GM19397 (cell line): Measurements from ENCODE around the gene FNIP2.
"Not testable (repeated sequence)": the region's sequence is repeated elsewhere in the genome, so short reads cannot be mapped to it uniquely, and the experiment has no call there.

ENCODE experiments used
- ATAC-seq: cut with Tn5 transposase; IDR thresholded peaks from one replicate; pipeline ENCODE4 v1.9.1; 2021; ENCODE audit warnings: mild to moderate bottlenecking, moderate library complexity; ENCODE audit not compliant: unreplicated experiment

FNIP2 gene

GRCh38 chr4:158812543-158812942 is 43.7 kb downstream of the FNIP2 start:
- no peak for ATAC-seq

GRCh38 chr4:158813113-158813512 is 44.3 kb downstream of the FNIP2 start:
- ATAC-seq = no peak

- ATAC-seq = no peak
Observed at GRCh38 chr4:158814207-158814606, 45.4 kb downstream of the FNIP2 start.

- ATAC-seq = no peak
Observed at GRCh38 chr4:158814636-158815330, 46.0 kb downstream of the FNIP2 start.

GRCh38 chr4:158816955-158817354 is 48.1 kb downstream of the FNIP2 start:
- no peak for ATAC-seq

- ATAC-seq = peak; percentile 67
Observed at GRCh38 chr4:158817562-158818296, 48.9 kb downstream of the FNIP2 start.

- no peak for ATAC-seq
Observed at GRCh38 chr4:158818560-158819140, 49.8 kb downstream of the FNIP2 start.

GRCh38 chr4:158819942-158820786 is 51.3 kb downstream of the FNIP2 start:
- no peak for ATAC-seq

- no peak for ATAC-seq
Observed at GRCh38 chr4:158821228-158821971, 52.6 kb downstream of the FNIP2 start.

- no peak for ATAC-seq
Observed at GRCh38 chr4:158822348-158822747, 53.5 kb downstream of the FNIP2 start.

- no peak for ATAC-seq
Observed at GRCh38 chr4:158823461-158823873, 54.6 kb downstream of the FNIP2 start.

- ATAC-seq = no peak
Observed at GRCh38 chr4:158824425-158825274, 55.8 kb downstream of the FNIP2 start.

GRCh38 chr4:158825433-158826036 is 56.7 kb downstream of the FNIP2 start:
- peak; percentile 11 for ATAC-seq

GRCh38 chr4:158826057-158826456 is 57.2 kb downstream of the FNIP2 start:
- ATAC-seq = peak; percentile 53

GRCh38 chr4:158826882-158827281 is 58.1 kb downstream of the FNIP2 start:
- no peak for ATAC-seq

- no peak for ATAC-seq
Observed at GRCh38 chr4:158827543-158827981, 58.7 kb downstream of the FNIP2 start.

GRCh38 chr4:158828151-158828550 is 59.3 kb downstream of the FNIP2 start:
- ATAC-seq = not testable (repeated sequence)

- no peak for ATAC-seq
Observed at GRCh38 chr4:158829254-158829653, 60.4 kb downstream of the FNIP2 start.

- ATAC-seq = no peak
Observed at GRCh38 chr4:158833602-158834001, 64.8 kb downstream of the FNIP2 start.
